NT2/D1 (cell line): ENCODE data around the gene RNF40.

ENCODE experiments used
- SUZ12 ChIP-seq: IDR thresholded peaks from 2 replicates; pipeline ENCODE4 v1.6.1; 2011; ENCODE audit not compliant: insufficient read length, insufficient read depth; ENCODE audit errors: extremely low read depth
- YY1 ChIP-seq: IDR thresholded peaks from 2 replicates; pipeline ENCODE4 v1.6.1; 2011; ENCODE audit not compliant: insufficient read length, insufficient read depth
- ZNF274 ChIP-seq: IDR thresholded peaks from 2 replicates; pipeline ENCODE4 v1.6.1; 2011; ENCODE audit warnings: mild to moderate bottlenecking, low read depth, low read length

GRCh38 chr16:30767767-30768465, 5.8 kb downstream of the RNF40 start:
- TF ChIP-seq SUZ12: no peak
- TF ChIP-seq ZNF274: no peak
- TF ChIP-seq YY1: no peak
